H1 (cell line): ENCODE measurements around the gene DDOST. TPM values are rescaled to one million over a fixed set of nuclear protein-coding genes. Genes with fewer than 3 reads are reported as not detected.

Source experiments
- ASH2L ChIP-seq: fragments of 200-600, 300-600 bp; sonication (generic); IDR thresholded peaks from one replicate; pipeline ENCODE4 v1.7.1; 2017; ENCODE audit warnings: low read length
- CEBPB ChIP-seq: IDR thresholded peaks from 2 replicates; pipeline ENCODE4 v1.6.1; 2012; ENCODE audit warnings: low read depth, low read length
- CREB1 ChIP-seq: IDR thresholded peaks from 2 replicates; pipeline ENCODE4 v1.6.1; 2012; ENCODE audit warnings: inconsistent platforms
- EZH2 ChIP-seq: fragments of 200-600 bp; sonication (generic); IDR thresholded peaks from 2 replicates; pipeline ENCODE4 v1.7.1; 2012; ENCODE audit warnings: low read depth, mild to moderate bottlenecking, moderate library complexity, low read length, inconsistent platforms; ENCODE audit not compliant: severe bottlenecking
- GTF2F1 ChIP-seq: IDR thresholded peaks from 2 replicates; pipeline ENCODE4 v1.6.1; 2012; ENCODE audit warnings: low read depth, low read length, improper control_type of control experiment, borderline replicate concordance
- KDM4A ChIP-seq: IDR thresholded peaks from one replicate; pipeline ENCODE4 v1.7.1; 2012; ENCODE audit warnings: low read depth, mild to moderate bottlenecking, moderate library complexity, low read length, inconsistent platforms; ENCODE audit not compliant: severe bottlenecking
- NANOG ChIP-seq: IDR thresholded peaks from 2 replicates; pipeline ENCODE4 v1.6.1; 2011; ENCODE audit warnings: low read length, low read depth, mild to moderate bottlenecking, inconsistent platforms; ENCODE audit not compliant: insufficient read depth, poor library complexity, severe bottlenecking
- RAD21 ChIP-seq, 2 experiments: IDR thresholded peaks in 1 of 2; conservative IDR thresholded peaks in 1 of 2; 2 replicates each; pipeline ENCODE4 v1.6.1; 2011; ENCODE audit warnings: low read depth in 2 of 2, low read length in 2 of 2, improper control_type of control experiment in 1 of 2, inconsistent platforms in 1 of 2, mild to moderate bottlenecking in 1 of 2, moderate library complexity in 1 of 2
- RNF2 ChIP-seq: fragments of 200-900, 300-1000 bp; sonication (generic); IDR thresholded peaks from 2 replicates; pipeline ENCODE4 v1.7.1; 2016; ENCODE audit warnings: borderline replicate concordance, low read depth, mild to moderate bottlenecking, antibody characterized with exemption, low read length; ENCODE audit not compliant: poor library complexity, severe bottlenecking; ENCODE audit errors: missing control alignments
- TAF1 ChIP-seq: IDR thresholded peaks from 2 replicates; pipeline ENCODE4 v1.6.1; 2011; ENCODE audit warnings: mild to moderate bottlenecking, low read depth, low read length
- polyA plus RNA-seq, 7 experiments: library from polyadenylated mRNA; depleted of rRNA in 3 of 7; stranded (reverse) in 5 of 7; unstranded in 2 of 7; fragments of >200 nt in 5 of 7; fragments of 200-250 nt in 2 of 7; gene quantifications; 1 replicate in 5 of 7; 2 replicates in 1 of 7; 4 replicates in 1 of 7; pipeline versions ENCODE4 v1.2.1 to v1.2.3, GENCODE V29; 2011 to 2013; ENCODE audit warnings: missing spikeins in 2 of 7, mixed read lengths in 2 of 7
- total RNA-seq: library from RNA; stranded (reverse); fragmentation: NEBNext Ultra II Directional; extraction: Animal tissue kit (Norgen Biotek cat#: 25700); gene quantifications from 2 replicates; pipeline ENCODE4 v1.2.1, GENCODE V29; 2021

Gene DDOST
- total and polyA plus RNA-seq, 2 of the 8 experiments (the other 6 are each of a cell fraction or from before 2014, with no cell fraction given): 253 to 336 TPM

GRCh38 chr1:20682571-20683236 lies 21.5 kb upstream of the DDOST start (continued):
- TF ChIP-seq RAD21 (IDR thresholded peaks at IDR 0.05 in 1 of 2, conservative IDR thresholded peaks at IDR 0.05 in 1 of 2; ENCODE audit: low read depth in 2 of 2, low read length in 2 of 2) (no peak), EZH2 (no peak), GTF2F1 (no peak), NANOG (no peak), RNF2 (no peak), TAF1 (no peak), KDM4A (no peak), ASH2L (no peak), CREB1 (no peak), CEBPB (no peak)
